HUDEP-2 (cell line): ENCODE results near the gene AHDC1.
"Not testable (repeated sequence)": the region's sequence is repeated elsewhere in the genome, so short reads cannot be mapped to it uniquely, and the experiment has no call there.

Source experiments
- DNase-seq, 76 experiments: peaks; one replicate each; lab custom pipeline; 2025; ENCODE audit not compliant: unreplicated experiment in 76 of 76; lab: John Stamatoyannopoulos, UW

Gene AHDC1

DNA sequence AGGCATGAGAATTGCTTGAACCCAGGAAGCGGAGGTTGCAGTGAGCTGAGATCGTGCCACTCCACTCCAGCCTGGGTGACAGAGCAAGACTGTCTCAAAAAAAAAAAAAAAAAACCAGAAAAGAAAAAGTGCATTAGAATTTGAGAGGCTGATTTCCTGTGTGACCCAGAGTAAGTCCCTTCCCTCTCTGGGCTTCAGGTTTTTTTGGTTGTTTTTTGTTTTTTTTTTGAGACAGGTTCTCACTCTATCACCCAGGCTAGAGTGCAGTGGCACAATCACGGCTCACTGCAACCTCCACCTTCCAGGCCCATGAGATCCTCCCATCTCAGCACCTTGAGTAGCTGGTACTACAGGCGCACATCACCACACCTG lies 65.7 kb downstream of the AHDC1 start:
- DNase-seq = not testable (repeated sequence)

DNA sequence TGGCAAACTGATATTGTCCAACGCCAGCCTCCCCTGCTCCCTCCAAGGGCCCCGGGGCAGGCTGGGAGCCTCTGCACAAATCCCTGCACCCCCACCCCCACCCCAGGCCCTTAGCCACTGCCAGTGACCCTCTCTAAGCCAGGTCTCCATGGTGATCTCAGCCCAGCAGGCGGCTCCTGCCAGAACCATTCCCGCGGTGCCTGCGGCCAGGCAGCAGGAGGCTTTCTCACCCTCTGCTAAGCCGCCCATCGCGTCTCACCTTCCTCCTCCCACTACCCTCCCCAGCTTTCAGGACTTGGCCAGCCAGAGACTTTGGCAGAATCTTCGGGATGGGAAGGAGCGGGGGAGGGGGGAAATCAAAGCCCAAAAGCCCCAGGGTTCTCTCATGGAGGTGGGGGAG lies 67.2 kb downstream of the AHDC1 start:
- no peak for DNase-seq

DNA sequence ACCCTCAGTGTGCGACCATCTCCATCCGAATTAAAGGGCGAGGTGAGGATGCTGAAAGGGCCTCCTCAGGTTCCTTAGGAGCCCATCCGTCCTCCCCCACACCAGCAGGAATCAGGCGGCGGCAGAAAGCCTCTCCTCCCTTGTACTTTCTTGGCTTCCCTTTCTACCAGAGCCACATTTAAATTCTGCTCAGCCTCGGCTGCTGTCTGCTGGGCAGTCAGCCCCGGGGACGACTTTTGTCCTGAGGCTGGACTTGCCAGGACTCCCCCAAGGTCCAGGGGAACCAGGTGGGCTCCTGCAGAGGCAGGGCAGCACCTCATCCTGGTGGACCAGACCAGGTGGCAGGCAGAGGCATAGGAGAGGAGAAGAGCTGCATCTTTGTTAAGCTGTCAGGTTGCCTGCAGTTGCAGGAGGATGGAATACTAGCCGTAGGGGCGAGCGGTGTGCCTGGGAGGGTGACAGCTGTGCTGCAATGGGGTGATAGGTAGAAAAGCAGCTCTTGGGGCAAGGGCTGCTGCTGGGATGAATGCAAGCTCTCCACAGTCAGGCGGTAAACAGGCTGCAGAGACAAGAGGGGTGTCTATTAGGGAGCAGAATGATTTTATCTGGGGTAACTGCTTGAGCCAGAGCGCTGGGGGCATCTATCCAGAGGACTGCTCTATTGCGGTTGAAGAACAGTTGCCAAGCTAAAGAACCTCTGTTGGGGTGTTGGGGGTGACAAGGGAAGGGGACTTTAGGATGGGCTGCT lies 67.8 kb downstream of the AHDC1 start:
- no peak for DNase-seq

DNA sequence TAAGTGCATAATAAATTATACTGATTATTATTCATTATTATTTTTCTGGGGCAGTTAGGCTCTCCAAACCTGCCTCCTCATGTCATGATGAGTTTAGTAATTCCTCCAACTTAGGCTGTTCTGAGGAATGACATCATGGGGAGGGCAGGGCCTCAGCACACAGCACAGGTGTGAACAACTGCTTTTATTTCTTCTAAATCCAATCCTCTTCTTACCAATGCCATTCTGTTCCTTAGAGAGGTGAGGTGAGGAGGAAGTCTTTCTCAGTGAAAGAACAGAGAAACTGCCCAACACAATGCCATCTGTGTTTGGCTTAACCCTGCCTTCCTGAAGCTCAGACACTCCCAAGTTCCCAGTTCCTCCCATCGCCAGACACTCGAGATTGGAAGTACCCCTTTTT lies 68.6 kb downstream of the AHDC1 start:
- no peak for DNase-seq

DNA sequence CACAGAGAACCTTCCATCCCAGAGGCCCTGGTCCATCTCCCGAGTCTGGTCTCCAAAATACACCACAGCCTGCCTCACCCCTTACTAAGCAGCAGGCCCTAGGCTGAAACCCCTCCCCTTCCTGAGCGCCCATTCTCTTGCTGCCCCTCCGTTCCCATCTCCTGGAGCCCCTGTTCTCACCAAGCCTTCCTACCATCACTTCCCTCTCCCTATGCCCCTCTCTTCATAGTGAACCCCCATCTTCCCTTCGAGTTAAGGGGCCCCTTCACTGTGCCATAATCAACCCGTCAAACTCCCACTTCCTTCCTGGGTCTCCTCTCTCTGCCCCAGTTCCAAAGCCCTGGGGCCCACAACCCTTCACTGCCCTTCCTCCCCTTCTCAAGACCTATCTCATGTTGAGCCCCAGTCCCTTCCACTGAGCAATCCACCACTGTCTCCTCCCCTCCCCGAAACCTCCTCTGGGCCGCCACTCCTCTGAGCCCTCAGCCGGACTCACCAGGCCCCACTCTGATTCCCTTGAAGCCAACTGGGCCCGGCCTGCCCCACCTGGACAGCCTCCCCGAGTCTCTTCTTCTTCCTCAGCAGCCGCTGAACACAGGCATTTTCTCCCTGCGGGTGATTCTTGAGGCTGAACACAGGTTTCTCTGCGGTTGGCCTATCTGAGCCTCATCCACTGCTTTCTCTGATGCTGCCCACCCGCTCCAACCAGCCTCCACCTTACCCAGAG lies 71.8 kb downstream of the AHDC1 start:
- DNase-seq = no peak

DNA sequence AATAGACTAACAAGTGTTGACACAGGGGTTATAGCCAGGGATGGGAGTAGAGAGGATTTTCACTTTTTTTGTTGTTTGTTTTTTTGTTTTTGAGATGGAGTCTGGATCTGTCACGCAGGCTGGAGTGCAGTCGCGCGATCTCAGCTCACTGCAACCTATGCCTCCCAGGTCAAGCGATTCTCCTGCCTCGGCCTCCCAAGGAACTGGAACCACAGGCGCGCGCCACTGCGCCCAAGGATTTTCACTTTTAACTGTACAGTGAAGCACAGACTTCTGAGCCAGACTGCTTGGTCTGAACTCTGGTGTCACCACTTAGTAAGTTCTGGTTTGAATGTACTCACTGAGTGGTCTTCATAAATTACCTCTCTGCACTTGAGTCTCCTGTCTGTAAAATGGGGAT lies 73.8 kb downstream of the AHDC1 start:
- DNase-seq = no peak

DNA sequence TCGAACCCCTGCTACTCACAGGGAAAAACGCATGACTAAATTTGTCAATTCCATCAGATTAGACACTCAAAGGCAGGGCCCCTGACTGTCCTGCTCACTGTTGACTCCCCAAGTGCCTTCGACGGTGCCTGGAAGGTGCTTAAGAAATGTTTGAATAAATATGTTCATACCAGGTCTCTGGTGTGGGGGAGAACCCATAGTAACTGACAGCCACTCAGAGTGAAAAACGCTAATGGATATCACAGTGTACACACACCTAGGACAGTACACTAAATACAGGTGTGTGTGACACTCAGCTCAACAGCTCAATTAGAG lies 74.3 kb downstream of the AHDC1 start:
- no peak for DNase-seq

DNA sequence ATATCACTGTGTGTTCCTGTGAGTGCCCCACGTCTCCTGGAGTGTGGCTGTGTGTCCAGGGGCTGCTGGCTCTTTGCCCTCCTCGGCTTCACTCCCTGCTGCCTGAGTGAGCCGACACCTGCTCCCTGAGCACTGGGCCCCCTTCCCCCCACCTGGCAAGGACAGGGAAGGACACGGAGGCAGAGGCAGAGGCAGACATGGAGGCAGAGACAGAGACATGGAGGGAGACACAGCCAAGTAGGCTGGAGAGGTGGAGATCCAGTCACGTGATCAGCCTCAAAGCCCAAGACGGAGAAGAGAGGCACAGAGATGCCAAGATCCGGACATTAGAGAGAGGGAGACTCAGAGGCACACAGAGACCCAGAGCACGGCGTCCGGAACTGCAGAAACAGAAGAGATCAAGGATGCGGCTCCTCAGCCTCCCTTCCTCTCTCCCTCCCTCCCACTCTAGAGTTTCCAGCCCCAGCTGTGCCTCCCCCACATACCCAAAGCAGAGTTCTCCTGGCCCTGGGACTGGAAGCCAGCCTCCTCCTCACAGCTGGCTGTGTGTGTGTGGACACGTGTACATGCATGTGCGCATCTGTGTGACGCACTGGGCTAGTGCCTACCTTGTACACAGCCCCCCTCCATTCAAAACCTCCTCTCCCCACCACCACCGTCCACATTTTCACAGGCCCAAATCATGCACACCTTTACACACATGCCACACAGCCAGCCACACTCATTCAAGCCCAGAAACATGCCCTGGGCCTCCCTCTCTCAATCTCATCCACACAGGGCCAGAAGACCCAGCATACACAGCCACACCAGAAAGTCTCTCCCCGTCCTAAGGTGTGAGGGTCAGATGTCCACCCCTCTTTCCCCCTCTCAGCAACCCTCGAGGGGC lies 74.9 kb downstream of the AHDC1 start:
- peak in 3 of 76 experiments; percentile 13 to 56 (median 15) for DNase-seq

DNA sequence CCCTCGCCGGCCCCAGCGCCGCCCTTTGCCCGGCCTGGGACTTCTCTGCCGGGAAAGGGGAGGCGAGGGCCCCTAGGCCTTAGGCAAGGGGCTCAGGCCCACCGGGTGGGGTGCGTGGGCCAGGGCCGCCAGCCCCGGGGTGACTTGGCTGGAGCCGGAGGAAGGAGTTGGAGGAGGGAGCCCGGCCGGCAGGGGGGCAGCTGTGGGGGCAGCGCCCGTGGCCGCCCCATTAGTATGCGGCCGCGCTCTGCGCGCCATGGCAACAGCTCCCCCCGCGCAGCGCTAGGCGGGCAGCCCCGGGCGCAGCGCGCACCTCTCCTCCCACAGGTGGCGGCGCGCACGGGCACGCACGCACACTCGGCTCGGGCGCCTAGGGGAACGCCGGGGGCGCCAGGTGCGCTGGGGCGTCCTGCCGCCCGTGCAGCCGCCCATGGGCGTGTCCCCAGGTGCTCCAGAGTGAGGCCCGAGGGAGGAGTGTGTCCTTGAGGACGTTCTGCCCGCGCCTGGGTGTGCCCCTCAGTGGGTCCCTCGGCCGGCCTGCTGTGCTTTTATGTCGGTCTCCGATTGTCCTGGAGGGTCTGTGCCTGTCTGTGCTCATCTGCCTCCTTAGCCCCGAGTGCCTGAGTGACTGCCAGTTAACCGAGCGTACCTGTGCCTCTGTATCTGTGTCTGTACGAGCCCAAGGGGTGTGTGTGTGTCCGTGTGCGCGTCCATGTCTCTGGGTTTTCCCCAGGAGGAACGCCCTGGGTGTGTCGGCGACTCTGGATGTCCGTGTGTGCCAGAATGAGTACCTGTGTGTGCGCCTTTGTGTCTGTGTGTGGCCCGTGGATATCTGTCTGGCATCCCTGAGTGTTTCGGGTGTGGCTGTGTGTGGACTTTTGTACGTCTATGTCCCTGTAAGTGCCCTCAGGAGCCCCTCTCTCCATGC lies 75.8 kb downstream of the AHDC1 start:
- peak in 21 of 76 experiments; percentile 12 to 56 (median 30) for DNase-seq

DNA sequence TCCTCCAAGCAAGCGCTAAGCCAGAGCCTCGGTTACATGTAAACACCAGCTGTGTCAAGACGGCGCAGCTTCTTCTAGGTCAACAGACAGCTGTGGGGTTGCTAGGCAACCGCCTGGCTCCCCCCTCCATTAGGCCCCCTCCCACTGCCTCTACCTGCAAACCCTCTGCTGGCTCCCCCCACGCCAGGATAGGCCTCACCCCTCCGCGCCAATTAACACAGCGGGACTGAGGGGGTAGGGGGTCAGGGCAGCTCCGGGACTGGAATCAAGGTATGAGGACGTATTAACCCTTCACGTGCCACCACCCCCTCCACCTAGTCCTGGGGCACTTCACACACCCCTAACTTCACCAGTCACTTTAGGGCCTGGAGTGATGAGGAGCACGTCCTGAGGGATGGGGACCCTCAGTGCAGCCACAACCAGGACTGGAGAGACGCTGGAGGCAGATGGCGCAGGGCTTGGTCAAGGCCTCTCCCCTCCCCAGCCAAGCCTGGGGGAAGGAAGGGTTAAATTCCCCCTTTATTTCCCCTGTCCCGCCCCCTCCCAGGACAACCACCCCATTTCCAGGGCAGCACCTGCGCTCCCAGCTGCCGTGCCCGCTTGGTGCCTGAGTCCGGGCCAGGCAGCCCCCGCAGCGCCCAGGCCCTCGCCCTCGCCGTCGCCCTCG lies 76.6 kb downstream of the AHDC1 start:
- DNase-seq = peak in 3 of 76 experiments; percentile 6 to 40 (median 19)

DNA sequence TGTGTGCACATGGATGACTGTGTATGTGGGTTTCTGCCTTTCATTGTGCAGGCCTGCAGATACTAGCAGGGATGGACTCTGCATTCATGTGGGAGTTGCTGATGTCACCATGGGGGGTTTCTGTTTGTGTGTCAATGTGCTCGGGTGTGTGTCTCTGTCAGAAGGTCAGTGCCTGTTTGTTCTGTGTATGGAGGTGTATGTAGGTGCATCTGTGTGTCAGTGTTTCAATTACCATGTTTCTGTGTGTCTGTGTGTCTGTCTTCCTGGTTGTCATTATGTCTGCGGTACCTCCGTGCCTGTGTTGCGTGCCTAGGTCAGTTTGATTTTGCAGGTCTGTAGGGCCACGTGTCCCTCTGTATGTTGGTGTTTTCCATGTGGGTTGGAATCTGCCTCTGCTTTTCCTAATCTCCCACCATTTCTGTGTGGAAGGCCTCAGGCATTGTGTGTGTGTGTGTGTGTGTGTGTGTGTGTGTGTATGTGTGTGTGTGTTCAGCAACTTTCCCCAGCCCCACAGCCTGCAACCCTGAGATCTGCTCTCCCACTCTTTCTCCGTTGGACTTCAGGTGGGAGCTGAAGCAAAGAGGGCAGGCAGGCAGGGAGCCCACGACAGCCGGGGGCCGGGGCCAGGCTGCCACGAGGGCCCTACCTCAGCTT lies 77.2 kb downstream of the AHDC1 start:
- peak in 14 of 76 experiments; percentile 5 to 48 (median 23) for DNase-seq

DNA sequence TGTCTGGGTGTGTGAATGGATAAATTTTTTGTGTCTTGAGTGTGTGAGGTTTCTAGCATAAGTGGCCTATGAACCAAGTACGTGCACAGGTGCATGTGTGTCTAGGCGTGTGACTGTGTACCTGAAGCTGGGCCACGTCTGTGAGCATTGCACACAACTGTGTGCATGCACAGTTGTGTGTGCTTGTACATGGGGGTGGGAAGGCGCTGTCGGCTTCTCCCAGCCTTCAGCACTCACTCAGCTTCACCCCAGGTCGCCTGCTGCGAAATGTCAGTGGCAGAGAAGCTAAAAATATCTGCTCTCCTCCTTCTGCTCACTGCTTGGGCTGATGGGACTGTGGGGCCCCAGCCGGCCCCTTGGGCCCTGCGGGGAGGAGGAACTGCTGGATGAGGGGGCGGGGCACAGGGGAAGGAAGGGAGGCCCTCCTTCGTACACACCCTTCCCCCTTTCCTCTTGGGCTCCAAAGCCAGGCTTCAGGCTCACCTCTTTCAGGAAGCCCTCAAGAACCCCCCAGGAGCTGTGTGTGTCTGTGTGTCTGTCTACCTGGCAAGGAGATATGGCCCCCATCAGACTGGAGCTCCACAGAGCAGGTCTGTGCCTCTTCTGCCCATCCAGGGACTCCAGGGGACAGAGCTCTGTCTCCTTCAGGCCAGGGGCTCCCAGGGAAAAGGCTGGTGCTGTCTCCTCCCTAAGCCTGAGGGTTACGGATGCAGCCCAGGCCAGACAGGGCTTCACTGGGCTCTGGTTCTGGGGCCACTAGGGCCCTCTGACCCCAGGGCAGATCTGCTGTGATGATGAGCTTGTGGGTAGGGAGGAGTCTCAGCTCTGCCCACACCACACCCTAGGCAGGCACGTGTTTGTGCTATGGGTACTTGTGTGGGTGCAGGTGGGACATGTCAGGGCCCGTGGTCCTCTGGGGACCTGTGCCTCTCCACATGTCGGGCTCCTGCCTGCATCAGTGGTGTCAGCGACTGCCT lies 78.4 kb downstream of the AHDC1 start:
- peak in 74 of 76 experiments; percentile 15 to 87 (median 69) for DNase-seq

DNA sequence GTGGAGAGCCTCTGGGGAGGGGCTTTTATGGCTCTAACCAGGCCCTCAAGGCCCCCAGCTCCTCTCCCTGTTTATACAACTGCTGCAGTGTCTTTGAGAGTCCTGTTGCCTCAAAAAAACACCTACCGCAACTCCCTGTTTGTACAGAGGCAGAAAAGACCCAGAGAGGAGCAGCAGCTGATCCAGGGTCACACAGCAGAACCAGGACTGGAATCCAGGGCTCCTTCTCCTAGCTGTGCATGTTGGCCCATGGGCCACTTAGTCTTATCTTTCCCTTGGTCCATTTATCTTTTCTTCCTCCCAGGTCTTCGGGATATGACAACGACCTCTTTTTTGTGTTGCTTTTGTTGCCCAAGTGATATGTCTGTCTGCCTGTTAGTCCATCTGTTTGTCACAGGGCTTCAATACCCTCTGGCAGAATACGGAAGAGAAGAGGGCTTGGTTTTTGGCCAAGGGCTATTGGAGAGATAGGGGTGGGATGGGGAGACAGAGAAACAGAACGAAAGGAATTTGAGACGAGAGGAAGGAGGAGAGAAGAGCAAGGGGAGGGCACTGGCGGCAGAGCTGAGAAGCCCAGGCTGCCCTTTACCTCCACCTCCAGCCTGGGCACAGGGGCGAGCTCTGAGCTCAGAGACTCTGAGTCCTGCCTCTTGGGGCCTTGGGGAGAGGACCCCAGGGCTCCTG lies 80.5 kb downstream of the AHDC1 start:
- DNase-seq = peak in 1 of 76 experiments; percentile 16

DNA sequence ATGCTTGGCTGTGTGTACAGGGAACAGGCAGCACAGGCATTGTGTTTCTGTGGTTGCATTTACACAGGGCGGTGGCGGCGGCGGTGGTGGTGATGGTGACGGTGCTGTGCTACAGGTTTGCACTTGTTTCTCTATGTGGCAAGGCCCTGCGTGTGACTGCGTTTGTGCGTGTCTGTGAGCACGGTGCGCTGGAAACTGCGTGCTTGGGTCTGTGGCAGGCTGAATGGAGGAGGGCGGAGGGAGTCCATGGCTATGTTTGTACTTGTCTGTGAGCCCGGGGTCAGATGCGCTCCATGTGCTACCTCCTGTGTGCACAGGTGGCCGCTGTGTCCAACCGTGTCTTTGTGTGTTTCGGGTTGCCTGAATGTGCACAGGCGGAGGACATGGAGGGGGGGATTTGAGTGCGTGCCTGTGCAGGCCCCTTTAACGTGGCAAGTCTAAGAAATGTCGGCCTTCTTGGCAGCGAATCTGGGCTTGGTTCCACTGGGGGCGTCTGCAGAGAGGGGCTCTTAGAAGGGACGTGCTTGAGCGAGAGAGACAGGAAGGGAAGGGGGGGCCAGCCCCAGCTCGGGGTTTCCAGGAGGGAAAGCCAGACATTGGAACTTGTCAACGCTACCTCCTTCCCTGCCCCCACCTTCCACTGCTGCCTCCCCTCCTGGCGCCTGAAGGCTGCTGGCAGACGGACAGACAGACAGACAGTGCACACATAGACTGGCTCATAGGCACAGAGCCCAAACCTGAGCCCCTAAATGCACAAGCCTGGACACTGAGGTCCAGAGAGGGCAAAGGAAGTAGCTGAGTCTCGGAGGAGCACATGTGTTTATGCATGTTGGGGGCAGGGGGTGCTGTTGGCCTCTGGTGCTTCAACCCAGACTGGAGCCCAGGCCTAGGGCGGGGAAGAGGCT lies 81.3 kb downstream of the AHDC1 start:
- DNase-seq = peak in 20 of 76 experiments; percentile 4 to 52 (median 28)

DNA sequence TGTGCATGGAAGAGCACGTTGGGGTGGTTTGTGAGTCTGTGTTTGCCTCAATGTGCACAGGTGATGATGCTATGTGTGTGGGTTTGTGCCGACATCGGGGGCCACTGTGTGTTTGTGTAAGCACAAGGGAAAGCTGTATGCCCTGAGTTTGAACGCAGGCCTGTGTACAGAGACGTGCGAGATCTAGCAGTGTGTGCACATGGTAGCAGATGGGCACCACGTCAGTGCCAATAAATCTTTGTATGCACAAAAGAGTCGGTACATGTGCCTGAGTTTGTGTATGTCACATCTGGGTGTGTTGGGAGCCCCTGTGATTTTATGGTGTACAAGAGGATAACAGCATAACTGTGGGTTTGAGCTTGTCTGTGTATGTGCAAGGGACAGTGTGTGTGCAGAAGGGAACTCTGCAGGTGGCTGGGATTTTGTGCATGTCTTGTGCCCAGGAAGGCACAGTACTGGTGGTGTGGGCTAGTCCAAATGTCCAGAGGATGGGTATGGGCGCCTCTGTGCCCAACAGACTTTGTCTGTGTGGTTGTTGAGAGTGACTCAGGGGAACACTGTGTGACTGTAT lies 82.0 kb downstream of the AHDC1 start:
- no peak for DNase-seq

DNA sequence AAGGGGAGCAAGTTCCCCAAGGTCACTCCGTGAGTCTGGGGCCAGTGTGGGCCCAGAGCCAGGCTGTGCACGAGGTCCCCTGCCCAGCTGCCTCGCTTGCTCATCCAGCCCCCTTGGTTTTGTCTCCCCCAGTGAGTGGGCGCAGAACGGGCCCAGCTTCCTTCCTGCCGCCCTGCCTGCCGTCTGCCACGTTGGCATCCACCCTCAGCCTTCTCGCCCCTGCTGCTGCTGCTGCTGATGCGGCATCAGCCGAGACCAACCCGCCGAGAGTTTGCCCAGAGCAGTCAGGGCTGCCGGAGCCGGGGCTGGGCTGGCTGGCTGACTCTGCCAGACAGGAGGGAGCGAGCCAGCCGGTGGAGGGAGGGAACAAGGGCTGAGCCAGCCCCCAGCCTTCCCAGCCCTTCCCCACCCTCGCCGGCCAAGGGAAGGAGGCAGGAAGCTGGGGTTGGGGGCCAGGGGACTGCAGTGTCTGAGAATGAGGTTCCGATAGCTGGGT lies 82.6 kb downstream of the AHDC1 start:
- DNase-seq = no peak
